ENCODE data around the gene TMC4.
"Not testable (repeated sequence)": the region's sequence is repeated elsewhere in the genome, so short reads cannot be mapped to it uniquely, and the experiment has no call there.

The TMC4 gene, protein sequence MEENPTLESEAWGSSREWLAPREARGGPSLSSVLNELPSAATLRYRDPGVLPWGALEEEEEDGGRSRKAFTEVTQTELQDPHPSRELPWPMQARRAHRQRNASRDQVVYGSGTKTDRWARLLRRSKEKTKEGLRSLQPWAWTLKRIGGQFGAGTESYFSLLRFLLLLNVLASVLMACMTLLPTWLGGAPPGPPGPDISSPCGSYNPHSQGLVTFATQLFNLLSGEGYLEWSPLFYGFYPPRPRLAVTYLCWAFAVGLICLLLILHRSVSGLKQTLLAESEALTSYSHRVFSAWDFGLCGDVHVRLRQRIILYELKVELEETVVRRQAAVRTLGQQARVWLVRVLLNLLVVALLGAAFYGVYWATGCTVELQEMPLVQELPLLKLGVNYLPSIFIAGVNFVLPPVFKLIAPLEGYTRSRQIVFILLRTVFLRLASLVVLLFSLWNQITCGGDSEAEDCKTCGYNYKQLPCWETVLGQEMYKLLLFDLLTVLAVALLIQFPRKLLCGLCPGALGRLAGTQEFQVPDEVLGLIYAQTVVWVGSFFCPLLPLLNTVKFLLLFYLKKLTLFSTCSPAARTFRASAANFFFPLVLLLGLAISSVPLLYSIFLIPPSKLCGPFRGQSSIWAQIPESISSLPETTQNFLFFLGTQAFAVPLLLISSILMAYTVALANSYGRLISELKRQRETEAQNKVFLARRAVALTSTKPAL

DNA sequence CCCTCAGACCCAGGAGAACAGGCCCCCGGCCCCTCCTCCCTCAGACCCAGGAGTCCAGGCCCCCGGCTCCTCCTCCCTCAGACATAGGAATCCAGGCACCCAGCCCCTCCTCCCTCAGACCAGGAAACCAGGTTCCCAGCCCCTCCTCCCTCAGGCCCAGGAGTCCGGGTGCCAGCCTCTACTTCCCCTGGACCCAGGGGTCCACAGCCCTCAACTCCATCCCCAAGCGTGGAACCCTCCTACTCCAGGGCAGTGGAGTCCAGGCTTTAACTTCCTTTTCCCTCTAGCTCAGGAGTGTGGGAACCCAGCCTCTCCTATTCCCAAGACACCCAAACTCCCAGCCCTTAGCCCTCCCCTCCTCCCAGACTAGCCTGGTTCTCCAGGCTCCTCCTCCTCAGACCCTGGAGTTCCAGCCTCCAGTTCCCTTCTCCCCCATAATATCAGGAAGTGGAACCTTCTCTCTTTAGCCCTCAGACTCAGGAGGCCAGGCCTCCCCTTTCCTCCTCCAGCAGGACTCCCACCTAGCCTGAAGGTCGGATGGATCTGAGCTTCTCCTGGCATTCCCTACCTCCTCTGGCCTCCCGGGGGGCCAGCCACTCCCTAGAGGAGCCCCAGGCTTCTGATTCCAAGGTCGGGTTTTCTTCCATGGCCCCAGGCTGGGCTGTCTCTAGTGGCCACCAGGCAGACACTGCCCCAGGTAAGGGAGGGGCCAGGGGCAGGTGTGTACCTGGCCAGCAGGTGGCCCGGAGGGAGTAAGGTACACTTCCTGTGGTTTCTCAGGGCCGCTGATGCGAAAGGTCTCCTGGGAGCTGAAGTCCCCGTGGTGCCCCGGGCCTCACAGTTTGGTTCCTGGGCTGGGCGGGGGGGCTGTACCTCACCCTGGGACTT lies at the start of gene TMC4:
TSS of gene TMC4 (minus strand) at position 690 of the 888 bp plus-strand sequence. CDS start at position 647, 43 bp downstream.
- peak in 1 of 2 donors; percentile 32 for ATAC-seq

DNA sequence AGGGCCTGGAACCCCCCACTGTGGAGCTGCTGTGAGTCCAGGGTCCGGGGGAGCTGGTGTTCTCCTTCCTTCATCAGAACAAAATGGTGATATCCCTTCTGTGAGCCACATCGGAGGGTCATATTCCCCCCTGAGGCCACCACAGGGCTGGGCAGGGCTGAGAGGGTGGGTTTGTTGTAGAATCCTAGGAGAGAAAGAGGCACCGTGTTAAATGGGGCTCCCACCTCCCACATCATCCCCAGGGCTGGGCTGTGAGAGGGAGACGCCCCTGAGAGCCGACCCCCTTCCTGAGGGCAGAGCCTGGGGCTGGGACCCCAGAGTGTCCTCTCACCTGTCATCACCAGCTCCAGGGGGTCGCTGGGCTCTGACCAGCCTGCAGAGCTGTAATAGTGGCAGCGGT lies 49.0 kb upstream of the TMC4 start:
- not testable (repeated sequence) for ATAC-seq

DNA sequence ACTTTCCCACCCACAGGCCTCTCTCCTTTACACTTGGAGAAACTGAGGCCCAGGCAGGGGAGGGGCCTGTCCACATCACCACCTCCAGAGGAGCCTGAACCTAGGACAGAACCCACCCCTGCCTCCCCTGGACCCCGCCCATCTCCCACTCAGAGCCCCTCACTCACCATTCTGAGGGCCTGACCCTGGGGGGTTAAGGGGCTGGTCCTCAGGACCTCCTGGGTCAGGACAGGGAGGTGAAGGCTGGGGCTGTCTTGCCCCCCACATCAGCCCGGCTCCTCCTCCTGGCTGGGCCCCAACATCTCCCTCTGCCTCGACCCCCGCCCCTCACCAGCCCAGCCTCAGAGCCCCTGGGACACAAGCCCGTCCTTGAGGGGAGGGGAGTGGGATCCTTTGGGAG lies 46.7 kb upstream of the TMC4 start:
- ATAC-seq = not testable (repeated sequence)

DNA sequence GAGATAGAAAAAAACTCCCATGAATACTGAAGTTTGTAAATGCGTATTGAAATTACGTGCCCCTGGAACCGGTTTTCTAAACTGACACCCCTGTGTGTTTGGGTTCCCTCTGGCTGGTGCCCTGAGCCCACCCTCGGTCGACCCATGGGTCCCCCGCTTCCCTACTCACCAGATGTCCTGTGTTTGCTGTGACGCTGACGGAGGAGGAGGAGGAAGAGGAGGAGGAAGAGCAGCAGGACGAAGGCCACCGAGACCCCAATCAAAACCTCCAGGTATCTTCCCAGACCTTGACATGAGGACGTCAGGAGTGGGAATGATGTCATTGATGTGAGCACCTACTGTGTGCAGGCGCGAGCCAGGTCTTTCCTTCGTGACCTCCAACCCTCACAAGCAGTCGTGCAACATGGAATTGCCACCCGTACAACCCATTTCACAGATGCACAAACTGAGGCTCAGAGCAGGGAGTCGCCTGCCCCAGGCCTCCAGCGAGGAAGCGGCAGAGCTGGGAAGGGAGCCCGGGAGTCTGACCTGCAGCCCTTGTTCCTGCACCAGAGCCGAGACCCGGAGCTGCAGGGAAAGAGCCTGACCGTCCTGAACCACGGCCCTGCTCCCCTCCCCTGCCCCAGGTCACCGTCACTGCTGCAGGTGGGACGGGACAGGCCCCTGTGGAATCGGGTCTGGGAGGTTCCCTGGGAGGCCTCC lies 46.2 kb upstream of the TMC4 start:
- ATAC-seq = no peak

DNA sequence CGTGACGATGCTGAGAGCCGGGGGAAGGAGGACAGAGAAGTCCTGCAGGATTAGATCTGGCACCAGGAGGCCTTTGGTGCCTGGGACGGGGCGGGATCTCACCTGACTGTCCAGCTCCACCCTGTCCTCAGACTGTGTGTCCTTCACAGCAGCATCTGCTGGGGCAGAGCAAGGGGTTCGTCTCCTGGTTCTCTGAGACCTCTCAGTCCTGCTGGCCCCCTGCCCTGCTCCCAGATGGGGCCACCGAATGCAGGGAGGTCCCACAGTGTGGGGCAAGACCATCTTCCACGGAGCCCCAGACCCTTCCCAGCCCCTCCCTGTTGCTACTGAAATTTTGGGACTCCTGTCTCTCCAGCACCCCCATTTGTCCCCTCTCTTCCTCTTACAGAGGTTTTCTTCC lies 45.3 kb upstream of the TMC4 start:
- no peak for ATAC-seq

DNA sequence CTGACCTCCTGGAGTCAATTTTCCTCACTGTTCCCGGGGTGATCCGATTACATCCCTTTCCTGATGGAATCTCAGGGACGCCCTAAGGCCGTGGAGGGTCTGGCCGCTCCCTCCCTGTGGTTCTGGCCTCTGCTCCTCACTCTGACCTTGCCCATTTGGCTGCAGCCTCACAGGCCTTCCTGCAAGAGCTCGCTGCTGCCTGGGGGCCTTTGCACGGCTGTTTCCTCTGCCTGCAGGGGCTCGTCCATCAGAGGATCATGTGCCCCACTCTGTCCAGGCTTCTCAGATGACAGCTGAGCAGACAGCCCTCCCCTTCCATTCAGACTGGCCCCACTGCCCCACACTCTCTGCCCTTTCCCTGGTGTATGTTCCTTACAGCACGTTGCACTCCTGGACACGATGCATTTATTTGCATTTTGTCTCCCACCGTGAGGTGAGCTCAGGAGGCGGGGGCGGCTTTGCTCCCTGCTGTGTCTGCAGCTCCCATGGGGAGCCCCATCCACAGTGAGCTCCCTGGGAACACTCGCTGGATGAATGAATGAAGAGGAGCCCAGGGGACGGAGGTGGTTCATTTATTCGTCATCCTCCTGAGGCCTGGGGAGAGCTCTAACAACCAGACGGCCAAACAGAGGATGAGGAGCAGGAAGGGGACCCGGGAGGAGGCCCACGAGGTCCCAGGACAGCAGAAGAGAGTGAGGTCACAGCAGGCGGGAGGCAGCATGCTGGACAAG lies 44.7 kb upstream of the TMC4 start:
- not testable (repeated sequence) for ATAC-seq

DNA sequence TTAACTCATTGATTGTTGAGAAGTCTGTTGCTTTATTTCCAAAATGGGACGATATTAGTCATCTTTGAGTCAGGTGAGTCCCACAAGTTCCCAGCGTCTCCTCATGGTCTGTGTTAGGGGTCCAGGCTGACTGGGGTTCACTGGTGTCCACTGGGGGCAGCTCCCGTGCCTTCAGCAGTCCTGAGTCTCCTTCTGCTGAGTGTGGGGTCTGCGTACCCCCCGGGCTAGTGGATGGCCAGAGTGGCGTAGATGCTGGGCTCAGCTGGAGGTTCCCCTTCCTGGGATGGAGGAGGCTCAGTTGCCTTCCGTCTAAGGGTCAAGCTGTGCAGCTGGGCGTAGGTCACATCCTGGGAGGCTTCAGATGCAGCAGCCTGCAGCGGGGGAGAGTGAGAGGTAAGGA lies 43.9 kb upstream of the TMC4 start:
- ATAC-seq = no peak

DNA sequence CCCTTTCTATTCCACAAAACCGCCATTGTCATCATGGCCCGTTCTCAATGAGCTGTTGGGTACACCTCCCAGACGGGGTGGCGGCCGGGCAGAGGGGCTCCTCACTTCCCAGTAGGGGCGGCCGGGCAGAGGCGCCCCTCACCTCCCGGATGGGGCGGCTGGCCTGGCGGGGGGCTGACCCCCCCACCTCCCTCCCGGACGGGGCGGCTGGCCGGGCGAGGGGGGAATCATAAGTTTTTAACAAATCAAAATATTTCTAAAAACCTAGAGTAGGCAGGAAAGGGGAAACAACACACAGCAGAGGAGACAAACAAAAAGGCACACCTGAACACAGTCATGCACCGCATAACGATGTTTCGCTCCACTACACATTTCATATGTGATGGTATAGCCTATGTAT lies 41.8 kb upstream of the TMC4 start:
- not testable (repeated sequence) for ATAC-seq

DNA sequence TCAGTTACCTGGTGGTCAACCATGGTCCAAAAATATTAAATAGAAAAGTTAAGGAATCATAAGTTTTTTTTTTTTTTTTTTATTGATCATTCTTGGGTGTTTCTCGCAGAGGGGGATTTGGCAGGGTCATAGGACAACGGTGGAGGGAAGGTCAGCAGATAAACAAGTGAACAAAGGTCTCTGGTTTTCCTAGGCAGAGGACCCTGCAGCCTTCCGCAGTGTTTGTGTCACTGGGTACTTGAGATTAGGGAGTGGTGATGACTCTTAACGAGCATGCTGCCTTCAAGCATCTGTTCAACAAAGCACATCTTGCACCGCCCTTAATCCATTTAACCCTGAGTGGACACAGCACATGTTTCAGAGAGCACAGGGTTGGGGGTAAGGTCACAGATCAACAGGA lies 41.3 kb upstream of the TMC4 start:
- ATAC-seq = not testable (repeated sequence)

DNA sequence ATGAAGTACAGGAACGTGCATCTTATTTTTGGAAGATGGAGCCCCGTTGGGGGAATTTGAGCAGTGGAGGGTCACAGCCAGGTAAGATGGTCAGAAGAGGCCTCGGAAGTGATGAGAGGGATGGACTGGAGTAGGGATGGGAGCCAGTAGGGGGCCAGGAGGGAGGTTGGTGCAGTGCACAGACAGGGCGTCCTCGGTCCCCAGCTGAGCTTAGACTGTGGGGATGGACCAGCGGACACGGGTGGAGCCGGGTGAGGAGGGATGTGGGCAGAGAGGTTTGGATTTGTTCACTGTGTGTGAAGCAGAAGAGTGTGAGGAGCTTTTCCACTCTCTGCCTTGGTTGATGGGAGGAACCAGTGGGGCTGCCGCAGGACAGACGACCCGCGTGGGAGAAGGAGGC lies 38.3 kb upstream of the TMC4 start:
- no peak for ATAC-seq

DNA sequence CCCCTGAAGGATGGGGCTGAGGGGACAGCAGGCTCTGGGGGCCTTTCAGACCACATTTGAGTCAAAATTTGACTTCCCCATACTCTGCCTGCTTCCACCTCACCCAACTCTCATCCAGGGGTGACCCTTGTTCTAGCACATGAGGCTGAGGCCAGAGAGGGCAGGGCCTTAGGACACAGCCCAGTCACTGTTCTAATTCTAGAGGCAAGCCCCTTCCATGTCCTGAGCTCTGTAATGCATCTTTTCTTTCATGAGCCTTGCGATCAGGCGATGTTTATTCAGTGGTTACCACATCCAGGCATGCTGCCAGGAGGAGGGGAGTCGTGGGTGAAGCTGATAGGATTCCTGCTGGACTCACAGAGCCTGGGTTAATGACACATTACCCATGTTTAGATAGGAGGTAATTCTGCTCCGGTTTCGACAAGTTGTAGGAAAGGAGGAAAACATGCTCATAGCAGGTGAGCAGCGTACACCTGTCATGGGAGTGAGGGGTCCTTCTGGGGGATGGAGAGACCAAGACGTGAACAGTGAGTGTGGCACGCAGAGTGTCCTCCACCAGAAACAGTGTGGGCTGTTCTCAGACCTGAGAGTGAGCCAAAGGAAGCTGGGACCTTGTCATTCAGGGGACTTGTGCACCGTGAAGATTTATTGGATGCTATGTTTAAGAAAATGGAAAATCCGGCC lies 37.0 kb upstream of the TMC4 start:
- no peak for ATAC-seq

DNA sequence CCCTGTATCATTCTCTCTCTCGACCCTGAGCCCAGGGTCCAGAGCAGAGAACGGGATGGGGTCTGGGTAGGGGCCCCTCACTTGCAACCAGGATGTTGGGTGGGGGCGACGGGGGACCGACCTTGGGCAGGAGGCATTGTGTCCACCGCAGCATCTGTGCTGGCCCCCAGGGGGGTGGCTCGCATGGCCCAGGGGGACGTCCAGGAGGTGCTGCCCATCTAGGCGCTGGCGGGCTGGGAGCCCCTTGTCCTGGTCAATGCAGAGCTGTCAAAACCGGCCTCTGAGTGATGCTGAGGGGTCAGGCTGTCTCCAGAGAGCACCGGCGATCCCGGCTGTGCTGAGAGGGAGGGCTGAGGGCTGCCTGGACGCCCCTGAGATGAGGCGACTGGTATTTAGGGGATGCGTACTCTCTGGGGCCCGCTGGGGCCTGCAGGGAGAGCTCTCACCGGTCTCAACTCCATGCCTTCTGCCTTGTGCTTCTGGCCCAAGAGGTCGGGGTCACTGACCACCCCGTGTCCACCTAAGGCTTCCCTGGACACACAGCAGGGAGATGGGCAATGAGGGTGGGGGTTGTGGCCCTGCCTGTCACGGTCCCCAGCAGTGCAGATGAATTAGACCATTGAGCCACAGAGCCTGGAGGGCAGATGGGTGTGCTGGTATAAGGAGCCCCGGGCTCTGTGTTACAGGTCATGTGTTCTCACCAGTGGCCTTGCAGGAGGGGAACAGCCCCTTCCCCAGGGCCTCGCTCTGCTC lies 36.3 kb upstream of the TMC4 start:
- no peak for ATAC-seq

DNA sequence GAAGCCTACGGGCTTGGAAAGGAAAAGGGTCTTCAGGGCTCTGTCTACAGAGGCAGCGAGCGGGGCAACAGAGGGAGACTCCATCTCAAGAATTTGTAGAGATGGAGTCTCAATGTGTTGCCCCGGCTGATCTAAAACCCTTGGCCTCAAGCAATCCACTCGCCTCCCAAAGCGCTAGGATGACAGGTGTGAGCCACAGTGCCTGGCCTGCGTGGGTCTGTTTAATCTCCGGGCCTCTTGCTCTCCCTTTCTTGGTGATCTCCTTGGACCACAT lies 35.8 kb upstream of the TMC4 start:
- ATAC-seq = no peak

DNA sequence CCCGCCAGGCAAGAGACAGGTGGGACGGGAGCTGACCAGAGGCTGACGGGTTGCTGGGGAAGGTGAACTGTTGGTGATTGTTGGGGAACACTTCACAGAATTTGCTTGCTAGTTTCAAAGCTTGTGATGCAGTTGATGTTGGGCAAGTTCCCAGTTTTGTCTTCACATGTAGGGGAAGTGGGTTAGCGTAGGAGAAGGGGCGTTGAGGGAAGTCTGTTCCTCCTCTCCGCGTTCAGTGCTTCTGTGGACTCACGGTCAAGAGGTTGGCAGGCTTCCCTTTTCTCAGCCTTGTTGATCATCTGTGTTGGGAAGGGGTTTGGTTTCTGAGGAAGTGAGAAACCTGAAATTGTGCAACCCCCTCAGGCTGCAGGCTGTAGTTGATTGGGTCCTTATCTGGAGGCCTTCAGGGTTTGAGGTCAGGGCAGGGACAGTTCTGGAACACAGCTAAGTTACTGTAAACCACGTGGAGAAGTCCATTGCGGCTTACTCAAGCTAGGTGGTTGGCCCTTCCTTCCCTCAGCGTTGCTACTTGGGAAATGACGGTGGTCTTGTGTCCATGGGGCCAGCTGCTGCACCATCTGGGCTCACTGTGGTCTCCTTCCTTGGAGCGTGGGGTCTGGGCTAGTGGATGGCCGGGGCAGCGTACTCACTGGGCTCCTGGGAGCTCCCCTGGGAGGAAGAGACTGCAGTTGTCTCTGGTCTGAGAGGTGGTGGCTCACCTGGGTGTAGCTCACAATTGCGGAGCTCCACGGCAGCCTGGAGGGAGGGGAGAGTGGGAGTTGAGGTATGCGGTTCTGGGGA lies 35.2 kb upstream of the TMC4 start:
- ATAC-seq = no peak

DNA sequence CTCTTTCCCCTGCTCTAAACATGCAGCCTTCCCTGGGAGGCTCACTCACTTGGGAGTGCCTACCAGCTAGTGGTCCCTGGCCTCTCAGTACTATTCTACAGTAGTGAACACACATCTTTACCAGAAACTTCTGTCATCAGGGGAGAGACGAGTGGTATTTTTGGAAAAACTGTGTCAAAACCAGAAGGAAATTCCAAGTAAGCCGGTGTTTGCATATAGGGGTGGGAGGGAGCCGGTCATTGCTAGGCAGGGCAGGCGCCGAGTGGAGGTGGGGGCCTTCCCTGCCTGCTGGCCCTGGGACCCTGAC lies 34.7 kb upstream of the TMC4 start:
- ATAC-seq = no peak

DNA sequence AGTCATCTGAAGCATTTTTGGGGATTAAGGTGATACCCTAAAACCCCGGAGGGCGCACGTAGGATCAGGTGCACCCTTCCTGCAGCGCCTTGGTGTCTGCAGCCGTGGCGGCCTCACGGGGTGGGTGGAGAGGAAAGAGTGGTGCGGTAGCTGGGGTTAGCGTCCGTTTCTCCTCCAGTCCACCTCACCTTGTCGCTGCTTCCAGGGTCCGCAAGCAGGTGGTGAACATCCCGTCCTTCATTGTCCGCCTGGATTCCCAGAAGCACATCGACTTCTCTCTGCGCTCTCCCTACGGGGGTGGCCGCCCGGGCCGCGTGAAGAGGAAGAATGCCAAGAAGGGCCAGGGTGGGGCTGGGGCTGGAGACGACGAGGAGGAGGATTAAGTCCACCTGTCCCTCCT lies 34.2 kb upstream of the TMC4 start:
- ATAC-seq = not testable (repeated sequence)

DNA sequence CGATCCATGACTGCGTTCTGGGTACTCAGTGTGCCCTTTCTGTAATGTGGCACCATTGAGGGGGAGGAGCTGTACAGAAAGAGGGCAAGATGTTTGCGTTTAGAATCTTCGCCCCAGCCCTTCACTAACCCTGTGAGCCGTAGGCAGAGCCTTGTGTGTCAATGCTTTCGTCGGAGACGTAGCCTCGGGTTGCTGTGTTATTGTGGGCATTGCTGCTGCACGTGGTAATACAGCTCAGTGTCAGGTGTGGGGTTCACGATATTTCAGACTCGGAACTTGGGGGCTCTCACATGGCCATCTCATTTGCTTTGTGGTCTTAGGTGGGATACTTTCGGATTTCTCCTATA lies 33.8 kb upstream of the TMC4 start:
- ATAC-seq = no peak

DNA sequence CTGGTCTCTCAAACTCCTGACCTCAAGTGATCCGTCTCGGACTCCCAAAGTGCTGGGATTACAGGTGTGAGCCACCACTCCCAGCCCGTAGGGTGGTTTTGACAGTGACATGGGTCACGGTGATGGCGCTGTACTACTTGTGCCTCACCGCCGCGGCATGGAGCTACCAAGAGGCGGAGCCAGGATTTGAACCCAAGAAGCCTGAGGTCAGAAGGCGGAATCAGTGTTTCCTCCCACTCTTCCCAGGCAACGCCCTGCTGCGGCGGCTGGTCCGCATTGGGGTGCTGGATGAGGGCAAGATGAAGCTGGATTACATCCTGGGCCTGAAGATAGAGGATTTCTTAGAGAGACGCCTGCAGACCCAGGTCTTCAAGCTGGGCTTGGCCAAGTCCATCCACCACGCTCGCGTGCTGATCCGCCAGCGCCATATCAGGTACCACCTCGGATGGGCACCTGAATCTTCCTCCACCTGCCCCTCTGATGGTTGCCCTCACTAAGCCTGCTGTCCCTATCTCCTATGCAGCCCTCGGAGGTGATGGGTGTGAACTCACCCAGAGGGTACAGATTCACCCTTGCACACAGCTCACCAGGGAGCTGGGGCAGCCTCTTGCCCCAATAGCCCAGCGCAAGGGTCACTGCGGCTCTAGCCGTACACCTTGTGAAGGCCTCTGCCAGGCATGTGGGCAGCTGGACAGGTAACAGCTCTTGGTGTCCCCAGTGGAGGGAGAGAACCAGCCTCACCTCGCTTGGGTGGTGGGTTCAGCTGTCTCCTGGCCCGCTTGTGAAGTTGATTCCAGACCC lies 33.3 kb upstream of the TMC4 start:
- ATAC-seq = no peak

DNA sequence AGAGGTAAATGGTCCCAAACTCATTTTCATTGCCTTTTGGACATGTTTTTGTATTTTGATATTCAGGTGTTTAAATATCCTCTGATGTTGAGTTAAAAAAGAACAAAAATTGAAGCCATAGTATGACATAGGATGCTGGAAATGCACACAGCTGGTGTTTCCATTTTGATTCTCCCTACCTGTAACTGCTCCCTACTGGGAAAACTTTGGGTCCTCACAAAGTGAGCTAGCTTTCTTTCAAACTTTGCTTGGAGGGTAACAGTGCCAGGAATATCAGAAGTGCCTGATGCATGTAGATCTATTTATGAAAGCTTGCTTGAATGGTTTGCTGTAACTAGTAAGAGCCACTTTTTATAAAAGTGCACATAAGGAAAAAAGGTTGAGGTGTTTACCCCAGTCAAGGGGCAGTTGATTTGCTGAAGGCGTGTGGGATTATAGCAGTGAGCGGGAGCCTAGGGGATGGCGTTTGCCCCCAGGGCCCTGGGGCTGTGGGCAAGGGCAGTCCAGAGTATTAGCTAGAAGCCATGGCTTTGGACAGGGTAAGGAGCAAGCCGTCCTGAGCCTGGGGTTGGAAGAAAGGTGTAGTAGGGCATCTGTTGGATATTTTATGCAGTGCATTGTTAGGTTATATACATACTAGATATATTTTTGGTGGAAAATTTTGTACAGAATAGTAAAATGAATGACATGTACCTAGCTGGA lies 32.0 kb upstream of the TMC4 start:
- ATAC-seq = no peak
